Choroid plexus epithelial cell (primary cell): ENCODE data around the gene DIO3.

Experiments
- DNase-seq: peaks from one replicate; pipeline ENCODE4 v3.0.0-alpha.2; 2010; ENCODE audit warnings: low read depth
- H3K4me3 ChIP-seq: 2 replicates; pipeline ENCODE4 v1.5.1; 2011; ENCODE audit warnings: low read depth, mild to moderate bottlenecking, control low read depth, low read length, moderate library complexity
- CTCF ChIP-seq: conservative IDR thresholded peaks from 2 replicates; pipeline ENCODE4 v1.5.1; 2011; ENCODE audit warnings: low read depth, mild to moderate bottlenecking, control low read depth, inconsistent platforms, low read length, moderate library complexity

The DIO3 gene

GRCh38 chr14:101540481-101541462 lies 20.5 kb upstream of the DIO3 start:
- H3K4me3 ChIP-seq: no peak overlapping the region
- DNase-seq: no peak

GRCh38 chr14:101542391-101542790 lies 18.9 kb upstream of the DIO3 start:
- TF ChIP-seq CTCF: no peak
- no peak overlapping the region for H3K4me3 ChIP-seq
- no peak for DNase-seq

More at GRCh38 chr14:101540481-101541462, 20.5 kb upstream of the DIO3 start:
- no peak for TF ChIP-seq CTCF

- no peak overlapping the region for H3K4me3 ChIP-seq
- no peak for TF ChIP-seq CTCF
- DNase-seq: no peak
Observed at GRCh38 chr14:101543814-101544213, 17.5 kb upstream of the DIO3 start.

GRCh38 chr14:101544550-101544949 lies 16.7 kb upstream of the DIO3 start:
- no peak overlapping the region for H3K4me3 ChIP-seq
- no peak for TF ChIP-seq CTCF
- DNase-seq: no peak

GRCh38 chr14:101546706-101547105 lies 14.6 kb upstream of the DIO3 start:
- TF ChIP-seq CTCF: no peak
- H3K4me3 ChIP-seq: no peak overlapping the region
- no peak for DNase-seq

GRCh38 chr14:101547107-101547738 lies 14.1 kb upstream of the DIO3 start:
- no peak overlapping the region for H3K4me3 ChIP-seq
- DNase-seq: no peak
- no peak for TF ChIP-seq CTCF
